GM18868 (cell line): ENCODE data around the gene PTPN2.
"Not testable (repeated sequence)": the region's sequence is repeated elsewhere in the genome, so short reads cannot be mapped to it uniquely, and the experiment has no call there.

Source experiments
- ATAC-seq: cut with Tn5 transposase; IDR thresholded peaks from one replicate; pipeline ENCODE4 v1.9.1; 2021; ENCODE audit warnings: mild to moderate bottlenecking, moderate library complexity; ENCODE audit not compliant: unreplicated experiment

Gene PTPN2

DNA sequence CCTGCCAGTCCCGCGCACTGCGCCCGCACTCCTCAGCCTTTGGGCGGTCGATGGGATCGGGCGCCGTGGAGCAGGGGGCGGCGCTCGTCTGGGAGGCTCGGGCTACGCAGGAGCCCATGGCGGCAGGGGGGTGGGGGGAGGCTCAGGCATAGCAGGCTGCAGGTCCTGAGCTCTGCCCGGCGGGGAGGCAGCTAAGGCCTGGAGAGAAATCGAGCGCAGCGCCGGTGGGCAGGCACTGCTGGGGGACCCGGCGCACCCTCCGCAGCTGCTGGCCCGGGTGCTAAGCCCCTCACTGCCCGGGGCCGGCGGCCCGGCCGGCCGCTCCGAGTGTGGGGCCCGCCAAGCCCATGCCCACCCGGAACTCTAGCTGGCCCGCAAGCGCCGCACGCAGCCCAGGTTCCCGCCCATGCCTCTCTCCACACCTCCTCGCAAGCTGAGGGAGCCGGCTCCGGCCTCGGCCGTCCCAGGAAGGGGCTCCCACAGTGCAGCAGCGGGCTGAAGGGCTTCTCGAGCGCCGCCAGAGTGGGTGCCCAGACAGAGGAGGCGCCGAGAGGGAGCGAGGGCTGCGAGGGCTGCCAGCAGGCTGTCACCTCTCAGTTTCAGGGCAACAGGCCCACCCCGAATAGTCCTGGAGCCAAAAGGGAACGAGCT, 107.1 kb downstream of the PTPN2 start:
- no peak for ATAC-seq

DNA sequence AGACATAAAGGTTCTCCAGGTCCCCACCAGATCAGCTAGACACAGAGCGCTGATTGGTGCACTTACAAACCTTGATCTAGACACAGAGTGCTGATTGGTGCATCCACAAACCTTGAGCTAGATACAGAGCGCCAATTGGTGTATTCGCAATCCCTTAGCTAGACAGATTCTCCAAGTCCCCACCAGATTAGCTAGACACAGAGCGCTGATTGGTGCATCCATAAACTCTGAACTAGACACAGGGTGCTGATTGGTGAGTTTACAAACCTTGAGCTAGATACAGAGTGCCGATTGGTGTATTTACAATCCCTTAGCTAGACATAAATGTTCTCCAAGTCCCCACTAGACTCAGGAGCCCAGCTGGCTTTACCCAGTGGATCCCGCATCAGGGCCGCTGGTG, 107.6 kb downstream of the PTPN2 start:
- ATAC-seq: not testable (repeated sequence)

DNA sequence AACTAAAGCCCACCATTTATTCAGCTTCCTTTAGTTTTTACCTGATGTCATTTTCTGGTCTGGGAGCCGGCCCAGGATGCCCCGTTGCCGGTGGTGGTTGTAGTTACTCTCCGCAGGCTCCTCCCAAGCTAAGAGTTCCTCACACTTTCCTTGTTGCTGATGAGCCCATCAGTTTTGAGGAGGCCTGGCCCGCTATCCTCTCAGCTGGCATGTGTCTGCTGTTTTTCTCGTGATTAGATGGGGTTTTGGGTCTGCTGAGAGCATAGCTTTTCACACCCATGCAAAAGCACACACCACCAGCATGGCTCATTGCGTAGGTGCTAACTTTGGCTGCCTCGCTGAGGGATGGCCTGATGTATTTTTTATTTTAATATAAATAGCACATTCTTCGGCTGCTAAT, 109.1 kb downstream of the PTPN2 start:
- ATAC-seq: no peak

DNA sequence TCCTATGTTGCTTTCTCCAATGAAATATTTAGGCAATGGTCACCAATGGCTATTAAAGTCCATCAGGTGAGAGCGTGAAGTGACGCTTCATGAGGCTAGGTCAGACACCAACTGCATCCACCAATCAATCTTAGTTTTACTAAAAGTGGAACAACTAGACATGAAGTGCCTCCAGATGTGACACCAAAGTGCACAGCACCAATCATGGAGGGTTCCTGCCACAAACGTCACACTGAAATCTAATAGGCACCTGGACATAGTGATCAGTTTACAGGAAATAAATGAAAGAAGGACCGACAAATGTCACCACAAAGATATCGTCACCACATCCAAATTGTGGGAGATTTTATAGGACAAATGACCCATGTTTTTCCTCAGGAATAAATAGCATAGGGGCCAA, 110.7 kb downstream of the PTPN2 start:
- ATAC-seq: no peak

DNA sequence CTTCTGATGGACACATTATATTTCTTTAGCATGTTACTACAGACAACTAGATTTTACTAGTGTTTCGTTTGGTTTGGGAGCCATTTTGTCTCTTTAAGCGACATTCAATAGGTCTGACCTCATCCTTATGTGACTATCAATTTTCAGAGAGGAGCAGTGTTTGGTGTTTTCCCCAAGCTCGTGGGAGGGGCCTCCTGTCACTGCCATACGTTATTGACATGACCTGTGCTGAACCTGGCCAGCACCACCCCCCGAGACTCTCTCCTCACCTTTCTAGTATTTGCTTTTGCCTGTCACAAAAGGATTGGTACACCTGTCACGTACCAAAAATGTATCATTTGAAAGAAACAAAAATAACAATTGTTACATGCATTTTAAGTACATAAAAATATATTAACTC, 111.9 kb downstream of the PTPN2 start:
- no peak for ATAC-seq

DNA sequence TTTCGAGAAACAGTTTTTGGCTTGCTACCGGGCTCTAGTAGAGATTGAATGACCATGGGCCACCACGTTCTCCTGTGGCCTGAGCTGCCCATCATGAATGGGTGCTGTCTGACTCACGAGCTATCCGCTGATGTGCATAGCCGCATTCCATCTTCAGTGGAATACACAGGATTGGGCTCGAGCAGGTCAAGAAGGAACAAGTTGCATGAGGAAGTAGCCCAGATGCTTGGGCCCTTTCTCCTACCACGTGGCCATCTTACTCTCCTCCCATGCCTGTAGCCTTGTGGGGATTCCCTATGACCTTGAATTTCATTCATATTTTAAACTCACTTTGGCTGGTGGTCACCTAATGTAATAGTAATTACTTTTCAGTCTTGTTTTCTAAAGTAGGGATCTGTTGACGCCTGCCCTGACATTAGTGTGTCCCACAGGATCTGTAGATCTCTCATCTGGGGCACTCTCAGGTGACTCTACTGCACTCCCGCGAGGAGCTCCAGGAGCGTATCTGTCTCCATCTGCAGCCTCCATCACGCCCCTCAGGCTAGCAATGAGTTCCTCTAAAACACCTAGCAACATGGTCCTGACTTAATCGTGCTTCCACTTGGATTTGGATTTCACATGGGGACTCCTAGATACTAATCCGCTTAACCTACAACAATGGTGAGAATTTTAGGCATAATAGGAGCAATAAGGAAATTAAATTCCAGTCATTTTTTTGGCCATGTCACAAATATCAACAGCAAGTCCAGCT, 113.4 kb downstream of the PTPN2 start:
- no peak for ATAC-seq

DNA sequence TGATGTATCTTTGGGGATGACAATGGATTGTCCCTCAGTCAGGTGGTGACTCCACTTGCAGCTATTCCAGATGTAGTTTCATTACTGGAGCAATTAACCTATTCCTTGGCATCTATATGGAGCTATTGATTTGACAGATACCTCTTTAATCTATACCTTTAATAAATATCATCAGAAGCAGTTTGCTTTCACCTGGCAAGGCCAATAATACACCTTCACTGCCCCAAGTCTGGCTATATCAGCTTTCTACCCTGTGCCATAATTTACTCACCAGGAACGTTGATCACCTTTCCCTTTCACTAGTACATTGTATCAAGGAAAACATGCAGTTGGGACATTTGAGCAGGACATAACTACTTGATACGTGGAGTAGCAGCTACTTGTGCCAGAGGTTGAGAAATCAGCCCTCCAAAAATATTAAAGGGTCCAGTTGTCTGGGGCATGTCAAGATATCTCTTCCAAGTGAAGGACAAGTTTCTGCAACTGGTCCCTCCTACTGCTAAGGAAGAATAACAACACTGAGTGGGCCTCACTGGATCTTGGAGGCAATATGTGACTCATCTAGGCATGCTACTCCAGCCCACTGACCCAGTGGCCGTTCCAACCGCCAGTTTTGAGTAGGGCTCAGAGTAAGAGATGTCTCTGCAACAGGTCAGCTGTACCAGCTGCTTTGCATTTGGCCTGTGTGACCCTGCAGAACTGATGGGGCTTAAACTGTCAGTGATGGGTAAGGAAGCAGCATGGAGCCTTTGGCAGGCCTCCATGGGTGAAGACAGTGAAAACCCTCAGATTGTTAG, 114.2 kb downstream of the PTPN2 start:
- ATAC-seq: no peak

DNA sequence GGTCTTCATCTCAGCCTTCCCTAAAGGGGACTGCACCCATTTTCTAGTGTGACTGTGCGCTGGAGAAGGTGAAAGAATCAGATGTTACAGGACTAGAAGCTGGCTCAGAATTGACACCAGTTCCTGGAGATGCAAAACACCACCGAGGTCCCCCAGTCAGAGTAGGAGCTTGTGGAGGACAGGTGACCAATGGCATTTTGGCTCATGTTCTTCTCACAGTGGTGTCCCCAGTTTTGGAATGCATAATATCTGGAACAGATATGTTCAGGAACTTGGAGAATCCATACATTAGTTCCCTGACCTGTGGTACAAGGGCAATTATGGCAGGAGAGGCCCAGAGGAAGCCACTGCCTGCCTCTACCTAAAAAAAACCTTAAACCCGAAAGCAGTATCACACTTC, 114.9 kb downstream of the PTPN2 start:
- no peak for ATAC-seq

DNA sequence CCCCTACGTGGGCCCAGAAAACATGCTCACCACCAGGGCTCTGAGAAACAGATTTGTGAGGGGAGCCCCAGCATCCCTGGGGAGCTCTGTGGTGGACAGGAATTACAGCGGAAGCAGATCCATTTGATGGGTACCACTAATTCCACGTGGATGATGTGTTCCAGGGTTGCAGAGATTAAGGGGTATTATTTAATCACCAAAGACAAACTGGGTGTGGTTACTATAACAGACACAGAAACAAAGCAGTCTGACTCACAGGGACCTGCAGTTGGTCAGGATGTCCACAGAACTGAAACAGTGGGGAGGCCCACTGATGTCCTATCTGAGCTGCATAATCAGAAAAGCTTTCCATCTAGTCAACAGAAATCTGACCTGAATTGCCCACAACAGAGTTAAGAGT, 115.4 kb downstream of the PTPN2 start:
- no peak for ATAC-seq

DNA sequence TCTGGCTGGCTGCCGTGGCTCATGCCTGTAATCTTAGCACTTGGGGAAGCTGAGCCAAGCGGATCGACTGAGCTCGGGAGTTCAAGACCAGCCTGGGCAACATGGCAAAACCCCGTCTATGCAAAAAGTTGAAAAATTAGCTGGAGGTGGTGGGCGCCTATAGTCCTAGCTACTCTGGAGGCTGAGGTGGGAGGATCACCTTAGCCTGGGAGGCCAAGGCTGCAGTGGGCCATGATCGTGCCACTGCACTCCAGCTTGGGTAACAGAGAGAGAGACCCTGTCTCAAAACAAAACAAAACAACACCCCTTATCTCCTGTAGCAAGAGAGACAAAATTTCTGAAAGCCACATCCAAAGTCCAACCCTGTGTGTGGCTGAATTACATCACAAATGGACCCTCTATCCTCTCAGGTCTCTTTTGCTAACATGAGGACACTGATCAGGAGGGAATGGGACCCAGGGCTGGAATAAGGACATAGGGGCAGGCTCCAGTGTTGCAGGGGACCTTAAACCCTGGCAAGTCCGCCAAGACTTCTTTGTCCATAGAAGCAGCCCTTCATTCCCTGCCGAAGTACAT, 116.4 kb downstream of the PTPN2 start:
- no peak for ATAC-seq

DNA sequence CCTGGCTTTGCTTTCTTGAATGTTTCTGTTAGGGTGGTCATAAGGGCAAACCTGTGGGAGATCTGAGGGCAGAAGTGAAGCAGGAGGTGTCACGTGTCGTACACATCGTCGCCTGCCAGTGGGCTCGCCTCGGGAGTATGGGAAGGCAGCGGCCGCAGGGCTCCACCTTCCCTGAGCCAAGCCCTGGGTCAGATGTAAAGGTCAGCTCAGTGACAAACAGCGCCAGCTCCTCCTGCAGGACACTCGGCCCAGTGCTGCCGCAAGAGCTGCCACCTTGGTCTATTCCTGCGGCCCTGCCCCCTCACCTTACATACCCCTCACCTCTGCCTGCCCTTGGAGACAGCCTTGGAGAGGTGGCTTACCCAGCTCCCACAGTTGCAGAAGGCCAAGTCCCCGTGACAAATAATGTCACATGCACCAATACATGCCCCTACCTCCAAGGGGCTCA, 117.0 kb downstream of the PTPN2 start:
- no peak for ATAC-seq

DNA sequence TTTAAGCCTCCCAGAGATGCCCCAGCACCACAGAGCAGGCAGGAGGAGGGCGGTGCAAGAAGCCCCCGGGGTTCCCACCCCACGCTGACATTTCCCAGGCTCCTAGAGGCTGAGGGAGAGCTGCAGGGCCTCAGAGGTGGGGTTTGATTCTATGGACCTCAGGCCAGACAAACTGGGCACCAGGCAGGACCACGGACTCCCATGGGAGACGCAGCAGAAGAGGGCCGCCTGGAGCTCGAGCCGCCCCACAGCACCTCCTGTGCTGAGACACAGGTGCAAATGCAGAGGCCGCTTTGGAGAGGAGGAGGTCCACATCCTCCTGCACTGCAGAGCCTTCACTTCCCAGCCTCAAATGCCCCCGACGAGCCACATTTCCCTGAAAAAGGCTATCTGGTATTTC, 118.5 kb downstream of the PTPN2 start:
- no peak for ATAC-seq

DNA sequence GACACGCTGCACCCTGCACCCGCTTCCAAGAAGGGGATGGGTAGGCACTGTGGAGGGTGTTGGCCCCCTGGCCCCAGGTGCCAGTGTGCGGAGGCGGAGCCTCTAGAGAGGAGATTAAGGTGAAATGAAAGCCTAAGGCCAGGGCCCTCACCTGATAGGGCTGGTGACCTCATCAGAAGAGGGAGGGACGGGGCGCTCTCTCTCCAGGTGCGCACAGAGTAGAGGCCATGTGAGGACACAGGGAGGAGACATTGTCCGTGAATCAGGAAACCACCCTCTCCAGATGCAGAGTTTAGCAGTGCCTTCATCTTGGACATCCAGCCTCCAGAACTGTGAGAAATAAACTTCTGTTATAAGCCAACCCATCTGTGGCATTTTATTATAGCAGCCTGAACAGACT, 118.9 kb downstream of the PTPN2 start:
- ATAC-seq: no peak

DNA sequence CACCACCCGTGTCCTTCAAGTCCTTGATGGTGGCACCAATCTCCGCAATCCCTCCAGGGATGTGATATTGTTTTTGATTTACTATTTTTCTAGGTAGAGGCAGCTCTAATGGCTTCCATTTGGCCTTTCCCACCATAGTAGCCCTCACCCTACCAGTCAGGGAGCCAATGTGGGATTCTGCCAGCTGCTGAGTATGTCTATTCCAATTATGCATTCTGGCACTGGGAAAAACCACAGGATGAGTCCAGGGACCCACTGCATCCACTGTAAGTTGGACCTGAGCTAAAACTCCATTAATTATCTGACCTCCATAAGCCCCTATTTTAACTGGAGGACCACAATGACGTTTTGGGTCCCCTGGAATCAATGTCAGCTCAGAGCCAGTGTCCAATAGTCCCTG, 125.5 kb downstream of the PTPN2 start:
- not testable (repeated sequence) for ATAC-seq

DNA sequence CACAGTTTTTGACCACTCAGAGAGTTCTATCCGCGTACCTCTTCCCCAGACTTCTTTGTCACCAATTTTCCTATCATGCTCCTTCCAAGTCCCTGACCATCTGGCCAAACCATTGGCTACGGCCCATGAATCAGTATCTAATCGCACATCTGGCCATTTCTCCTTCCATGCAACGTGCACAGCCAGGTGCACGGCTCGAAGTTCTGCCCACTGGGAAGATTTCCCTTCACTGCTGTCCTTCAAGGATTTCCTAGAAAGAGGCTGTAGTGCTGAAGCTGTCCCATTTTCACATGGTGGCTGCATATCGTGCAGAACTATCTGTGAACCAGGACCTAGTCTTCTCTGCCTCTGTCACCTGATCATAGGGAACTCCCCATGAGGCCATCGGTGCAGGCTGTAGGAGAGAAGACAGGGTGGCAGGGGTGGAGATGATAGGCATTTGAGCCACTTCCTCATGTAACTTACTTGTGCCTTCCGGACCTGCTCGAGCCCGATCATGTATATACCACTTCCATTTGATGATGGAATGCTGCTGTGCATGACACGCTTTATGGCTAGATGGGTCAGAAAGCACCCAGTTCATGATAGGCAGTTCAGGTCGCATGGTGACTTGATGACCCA, 127.3 kb downstream of the PTPN2 start:
- not testable (repeated sequence) for ATAC-seq

DNA sequence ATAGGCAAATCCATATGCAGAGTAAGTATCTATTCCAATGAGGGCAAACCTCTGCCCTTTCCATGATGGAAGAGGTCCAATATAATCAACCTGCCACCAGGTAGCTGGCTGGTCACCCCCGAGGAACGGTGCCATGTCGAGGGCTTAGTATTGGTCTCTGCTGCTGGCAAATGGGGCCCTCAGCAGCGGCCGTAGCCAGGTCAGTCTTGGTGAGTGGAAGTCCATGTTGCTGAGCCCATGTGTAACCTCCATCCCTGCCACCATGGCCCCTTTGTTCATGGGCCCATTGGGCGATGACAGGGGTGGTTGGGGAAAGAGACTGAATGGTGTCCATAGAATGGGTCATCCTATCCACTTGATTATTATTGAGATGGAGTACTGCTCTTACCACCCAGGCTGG, 128.4 kb downstream of the PTPN2 start:
- not testable (repeated sequence) for ATAC-seq

DNA sequence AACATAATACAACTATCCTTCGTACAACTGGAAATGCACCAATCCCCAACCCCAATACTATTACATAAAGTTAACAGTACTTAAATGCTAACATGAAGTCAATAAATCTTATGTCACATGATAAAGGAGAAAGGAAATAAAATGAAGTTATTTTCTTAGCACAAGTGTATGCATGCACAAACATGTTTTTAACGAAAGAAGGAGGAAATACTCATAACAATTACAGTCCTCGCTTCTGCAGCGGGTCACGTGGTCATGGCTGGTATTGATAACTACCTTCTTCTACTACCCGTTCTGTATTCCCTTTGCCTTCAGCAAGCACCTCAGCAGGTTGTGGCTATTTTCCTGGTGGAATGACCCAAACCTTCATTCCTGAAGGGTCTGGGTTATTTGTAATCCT, 129.5 kb downstream of the PTPN2 start:
- ATAC-seq: no peak

DNA sequence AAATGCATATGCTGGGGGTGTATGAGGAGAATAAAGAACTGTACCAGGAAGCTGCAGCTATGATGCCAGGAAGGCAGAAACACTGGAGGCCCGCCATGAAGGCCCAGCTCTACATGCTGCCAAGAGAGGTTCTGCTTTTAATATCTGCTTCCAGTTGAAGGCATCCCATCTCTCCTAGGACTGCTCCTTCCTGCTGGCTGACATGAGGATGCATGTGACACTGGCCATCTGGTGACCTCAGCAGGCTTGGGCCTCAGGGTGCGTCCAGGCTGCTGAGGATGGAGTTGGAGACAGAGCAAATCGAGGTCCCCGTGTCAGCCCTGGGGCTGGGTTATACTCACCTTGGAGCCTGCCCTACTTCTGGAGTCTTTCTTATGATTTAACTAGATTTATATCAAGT, 132.1 kb downstream of the PTPN2 start:
- ATAC-seq: no peak

DNA sequence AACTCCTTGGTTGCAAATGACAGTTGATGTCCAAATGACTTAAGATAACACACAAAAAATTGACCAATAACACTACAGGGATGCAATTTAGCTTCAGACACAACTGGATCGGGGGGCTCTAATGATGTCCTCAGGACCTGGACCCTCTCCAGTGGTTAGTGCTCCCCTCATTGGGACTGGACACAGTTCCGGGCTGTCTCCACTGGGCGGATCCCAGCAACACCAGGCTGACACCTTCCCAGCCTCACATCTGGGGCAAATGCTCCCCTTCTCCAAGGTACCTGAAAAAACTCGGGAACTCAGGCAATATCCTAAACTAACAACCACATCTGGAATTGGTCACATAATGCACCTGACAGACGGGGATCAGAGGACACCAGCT, 132.5 kb downstream of the PTPN2 start:
- ATAC-seq: no peak

DNA sequence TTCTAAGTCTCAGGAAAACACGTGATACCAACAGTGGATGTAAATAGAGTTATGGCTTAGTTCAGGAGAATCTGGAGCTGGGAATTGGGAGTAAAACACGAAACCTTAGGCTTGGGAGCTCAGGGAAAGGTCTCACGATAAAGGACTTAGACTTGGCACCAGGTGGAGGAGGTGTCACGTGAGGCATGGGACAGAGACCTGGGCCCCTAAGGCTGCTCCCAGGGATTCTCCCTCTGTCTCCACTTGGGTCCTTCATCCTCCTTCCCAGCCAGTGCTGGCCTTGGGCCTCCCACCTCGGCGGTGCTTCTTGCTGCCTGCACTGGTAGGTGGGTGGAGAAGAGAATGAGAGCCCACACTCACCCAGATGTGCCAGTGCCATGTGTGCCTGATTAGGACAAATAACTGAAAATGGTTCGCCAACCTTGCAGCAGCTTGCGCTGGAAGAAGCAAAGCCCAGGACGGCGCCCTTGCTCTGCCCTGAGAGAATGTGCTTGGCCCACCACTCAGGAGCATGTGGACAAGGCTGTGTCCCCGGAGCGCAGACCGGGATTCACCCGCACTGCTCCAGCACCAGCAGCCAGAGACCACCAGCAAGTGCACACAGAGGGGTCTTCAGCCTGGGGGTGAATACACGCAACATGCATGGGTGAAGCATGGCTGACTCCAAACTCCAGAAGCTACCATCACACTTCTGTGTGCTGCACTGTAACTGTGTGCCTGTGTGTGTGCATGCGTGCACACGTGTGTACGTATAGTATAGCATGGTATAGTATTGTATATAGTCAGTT, 133.1 kb downstream of the PTPN2 start:
- no peak for ATAC-seq
